Calu3 (cell line): ENCODE results near the gene TDP1. TPM values are rescaled to one million over a fixed set of nuclear protein-coding genes. Genes with fewer than 3 reads are reported as not detected.
A peak's percentile ranks its signal among the peaks of the same experiment; 100 is the strongest.

Source experiments
- BruUV-seq: library from RNA; stranded (reverse); fragments of 400-500 nt; replicated peaks from 2 replicates; lab custom pipeline; 2021; lab: Mats Ljungman, UMichigan
- CTCF ChIA-PET: fragments of 300-600 bp; sonication (Branson Sonifier 250); formaldehyde crosslinking; loops from one replicate; lab custom pipeline; 2022; ENCODE audit warnings: antibody characterized with exemption; lab: Charles Lee
- DNase-seq: peaks from one replicate; pipeline ENCODE4 v3.0.0; 2022
- H3K27ac Mint-ChIP-seq: one replicate; pipeline ENCODE4 v1.8.0; 2022; ENCODE audit warnings: mixed read lengths; ENCODE audit not compliant: unreplicated experiment
- H3K27me3 Mint-ChIP-seq: one replicate; pipeline ENCODE4 v1.8.0; 2022; ENCODE audit warnings: mixed read lengths; ENCODE audit not compliant: unreplicated experiment
- H3K36me3 Mint-ChIP-seq: one replicate; pipeline ENCODE4 v1.8.0; 2022; ENCODE audit warnings: mild to moderate bottlenecking, moderate library complexity, mixed read lengths; ENCODE audit not compliant: insufficient read depth, unreplicated experiment
- H3K4me1 Mint-ChIP-seq: one replicate; pipeline ENCODE4 v1.8.0; 2022; ENCODE audit warnings: mild to moderate bottlenecking, low read depth, mixed read lengths; ENCODE audit not compliant: unreplicated experiment
- H3K4me3 Mint-ChIP-seq: one replicate; pipeline ENCODE4 v1.8.0; 2022; ENCODE audit warnings: mild to moderate bottlenecking, low read depth, moderate library complexity, mixed read lengths; ENCODE audit not compliant: unreplicated experiment
- H3K9me3 Mint-ChIP-seq: one replicate; pipeline ENCODE4 v1.8.0; 2022; ENCODE audit warnings: low read depth, mixed read lengths; ENCODE audit not compliant: unreplicated experiment
- CTCF ChIP-seq: fragments of 200-600 bp; IDR thresholded peaks from one replicate; pipeline ENCODE4 v1.8.0; 2022; ENCODE audit warnings: antibody characterized with exemption; ENCODE audit not compliant: unreplicated experiment
- intact Hi-C: fragments of 100-400 bp; cut with micrococcal nuclease; formaldehyde crosslinking; loops from one replicate; pipeline ENCODE4 v1.10.0; 2022; ENCODE audit not compliant: unreplicated experiment
- total RNA-seq: library from RNA; stranded (reverse); gene quantifications from 2 replicates; pipeline ENCODE4 v1.2.3, GENCODE V29; 2022

The TDP1 gene
- total RNA-seq, 1 experiment from 2014 or later: 24.4 TPM

- peaks cover 66% of the 10 kb centered on the region for H3K27me3 Mint-ChIP-seq
- H3K9me3 Mint-ChIP-seq: no peaks in the 10 kb centered on the region
- peaks cover 11% of the 10 kb centered on the region for H3K36me3 Mint-ChIP-seq
- no TSS peak for BruUV-seq
- H3K27ac Mint-ChIP-seq: no peak overlapping the region
- H3K4me3 Mint-ChIP-seq: peak overlapping the region; percentile 75
- peaks cover 21% of the 10 kb centered on the region for H3K4me1 Mint-ChIP-seq
- CTCF ChIA-PET: no interaction called here
- no peak for DNase-seq
- intact Hi-C loops: no loop called here
- TF ChIP-seq CTCF: no peak
Observed at GRCh38 chr14:90058876-90059458, 103.2 kb downstream of the TDP1 start.

GRCh38 chr14:90060312-90060964 is 104.7 kb downstream of the TDP1 start:
- intact Hi-C loops: no loop called here
- peaks cover 65% of the 10 kb centered on the region for H3K27me3 Mint-ChIP-seq
- H3K9me3 Mint-ChIP-seq: no peaks in the 10 kb centered on the region
- H3K4me1 Mint-ChIP-seq: peaks cover 21% of the 10 kb centered on the region
- H3K4me3 Mint-ChIP-seq: peak overlapping the region; percentile 75
- DNase-seq: peak; percentile 63
- no peak overlapping the region for H3K27ac Mint-ChIP-seq
- H3K36me3 Mint-ChIP-seq: peaks cover 11% of the 10 kb centered on the region
- CTCF ChIA-PET: no interaction called here
- no TSS peak for BruUV-seq
- peak; percentile 26 for TF ChIP-seq CTCF

- CTCF ChIA-PET: no interaction called here
- no TSS peak for BruUV-seq
- Mint-ChIP-seq H3K36me3 (peaks cover 11% of the 10 kb centered on the region), H3K27me3 (peaks cover 58% of the 10 kb centered on the region), H3K27ac (no peak overlapping the region), H3K4me3 (peak overlapping the region; percentile 75), H3K9me3 (no peaks in the 10 kb centered on the region), H3K4me1 (peaks cover 21% of the 10 kb centered on the region)
- intact Hi-C loops: no loop called here
- peak; percentile 6 for DNase-seq
- TF ChIP-seq CTCF: no peak
Observed at GRCh38 chr14:90060965-90061684, 105.4 kb downstream of the TDP1 start.

GRCh38 chr14:90061685-90062126 is 106.0 kb downstream of the TDP1 start, which contains the start of gene KCNK13:
TSS of gene KCNK13 (plus strand) at chr14:90061994. CDS start at chr14:90062206, 212 bp downstream.
- H3K27ac Mint-ChIP-seq: no peak within 1 kb of the TSS
- H3K4me1 Mint-ChIP-seq: peaks cover 21% of the 10 kb centered on the region
- peaks cover 11% of the 10 kb centered on the region for H3K36me3 Mint-ChIP-seq
- no peaks in the 10 kb centered on the region for H3K9me3 Mint-ChIP-seq
- peak within 1 kb of the TSS; percentile 75 for H3K4me3 Mint-ChIP-seq
- TF ChIP-seq CTCF: no peak
- intact Hi-C loops: loop anchor here (2.0 kb wide), 1 partner anchor 173 kb away; no protein-coding TSS in a partner anchor
- CTCF ChIA-PET: interaction anchor here (0.6 kb wide), 1 partner anchor 163 kb away, joined by 6 read pairs; no protein-coding TSS in a partner anchor
- BruUV-seq: no TSS peak
- peaks cover 58% of the 10 kb centered on the region for H3K27me3 Mint-ChIP-seq
- DNase-seq: peak; percentile 20
